ENCODE measurements around the gene MINDY4. TPM values are rescaled to one million over a fixed set of nuclear protein-coding genes. Genes with fewer than 3 reads are reported as not detected.

MINDY4 gene
- total RNA-seq, 1 experiment from 2014 or later, result 1.8 TPM

GRCh38 chr7:30886608-30887011, 115.4 kb downstream of the MINDY4 start:
- H3K27ac Mint-ChIP-seq, result no peak overlapping the region
- no peaks in the 10 kb centered on the region for H3K9me3 Mint-ChIP-seq
- ATAC-seq (no peak), DNase-seq (ENCODE audit: low spot score) (no peak)
- ChIA-PET CTCF (interaction anchor here (1.4 to 1.7 kb wide), 2 partner anchors 22 to 52 kb away, joined by 6 read pairs; no protein-coding TSS in a partner anchor), POLR2A (no interaction called here)
- TF ChIP-seq ZNF416 (CRISPR knock-in tag; IDR thresholded peaks at IDR 0.05) (no peak), ZMAT4 (CRISPR knock-in tag; IDR thresholded peaks at IDR 0.05) (no peak), E2F1 (CRISPR knock-in tag; IDR thresholded peaks at IDR 0.05) (no peak), ZNF138 (CRISPR knock-in tag; conservative IDR thresholded peaks at IDR 0.05) (no peak), ZNF121 (CRISPR knock-in tag; IDR thresholded peaks at IDR 0.05) (no peak), ZNF396 (CRISPR knock-in tag; IDR thresholded peaks at IDR 0.05; ENCODE audit: borderline replicate concordance) (no peak), FOXK1 (CRISPR knock-in tag; IDR thresholded peaks at IDR 0.05) (no peak), ARID4B (CRISPR knock-in tag; IDR thresholded peaks at IDR 0.05; ENCODE audit: borderline replicate concordance) (no peak), STAT6 (CRISPR knock-in tag; conservative IDR thresholded peaks at IDR 0.05; ENCODE audit: low read depth) (no peak), USF1 (CRISPR knock-in tag; IDR thresholded peaks at IDR 0.05) (no peak), IRF2 (CRISPR knock-in tag; IDR thresholded peaks at IDR 0.05; ENCODE audit: borderline replicate concordance, low read depth) (no peak), HMGA2 (CRISPR knock-in tag; IDR thresholded peaks at IDR 0.05) (no peak), KAT7 (CRISPR knock-in tag; IDR thresholded peaks at IDR 0.05; ENCODE audit: borderline replicate concordance) (no peak), RORB (CRISPR knock-in tag; IDR thresholded peaks at IDR 0.05) (no peak), ATF6 (CRISPR knock-in tag; IDR thresholded peaks at IDR 0.05) (no peak), CREB1 (CRISPR knock-in tag; IDR thresholded peaks at IDR 0.05) (no peak), ZNF317 (CRISPR knock-in tag; IDR thresholded peaks at IDR 0.05; ENCODE audit: borderline replicate concordance, low read depth) (no peak), ZBTB43 (CRISPR knock-in tag; IDR thresholded peaks at IDR 0.05) (no peak)
- H3K4me1 Mint-ChIP-seq, result peaks cover 18% of the 10 kb centered on the region
- H3K4me3 Mint-ChIP-seq, result no peak overlapping the region
- no peaks in the 10 kb centered on the region; the same call in 1 of the 2 replicates for H3K27me3 Mint-ChIP-seq (ENCODE audit: low read depth)
- H3K36me3 Mint-ChIP-seq, result no peaks in the 10 kb centered on the region

Measured in WTC11 (cell line).